ENCODE measurements around the gene PDIA2. TPM values are rescaled to one million over a fixed set of nuclear protein-coding genes. Genes with fewer than 3 reads are reported as not detected.

PDIA2 gene
- total RNA-seq, 1 donor from 2014 or later = 11.8 TPM

GRCh38 chr16:284204-285120 lies 1.5 kb downstream of the PDIA2 start:
- Mint-ChIP-seq H3K27ac (ENCODE audit: unreplicated experiment) (no peak overlapping the region), H3K4me3 (ENCODE audit: unreplicated experiment) (no peak overlapping the region), H3K9me3 (ENCODE audit: unreplicated experiment) (peaks cover 1% of the 10 kb centered on the region), H3K27me3 (ENCODE audit: unreplicated experiment) (peaks cover 3% of the 10 kb centered on the region), H3K36me3 (ENCODE audit: unreplicated experiment) (no peaks in the 10 kb centered on the region), H3K4me1 (ENCODE audit: low read depth, unreplicated experiment) (no peaks in the 10 kb centered on the region)
- no peak for DNase-seq
- TF ChIP-seq CTCF (IDR thresholded peaks at IDR 0.05; ENCODE audit: partially characterized antibody, unreplicated experiment) = no peak

- no peak overlapping the region for H3K27ac Mint-ChIP-seq (ENCODE audit: unreplicated experiment)
- DNase-seq = no peak
- no peak for TF ChIP-seq CTCF (IDR thresholded peaks at IDR 0.05; ENCODE audit: partially characterized antibody, unreplicated experiment)
- H3K36me3 Mint-ChIP-seq (ENCODE audit: unreplicated experiment) = no peaks in the 10 kb centered on the region
- H3K27me3 Mint-ChIP-seq (ENCODE audit: unreplicated experiment) = peaks cover 3% of the 10 kb centered on the region
- peaks cover 1% of the 10 kb centered on the region for H3K9me3 Mint-ChIP-seq (ENCODE audit: unreplicated experiment)
- no peak overlapping the region for H3K4me3 Mint-ChIP-seq (ENCODE audit: unreplicated experiment)
- H3K4me1 Mint-ChIP-seq (ENCODE audit: low read depth, unreplicated experiment) = no peaks in the 10 kb centered on the region
Measured at GRCh38 chr16:285146-286055, 2.4 kb downstream of the PDIA2 start.

- H3K9me3 Mint-ChIP-seq (ENCODE audit: unreplicated experiment) = peaks cover 1% of the 10 kb centered on the region
- no peak overlapping the region for H3K27ac Mint-ChIP-seq (ENCODE audit: unreplicated experiment)
- peaks cover 8% of the 10 kb centered on the region for H3K27me3 Mint-ChIP-seq (ENCODE audit: unreplicated experiment)
- no peaks in the 10 kb centered on the region for H3K4me1 Mint-ChIP-seq (ENCODE audit: low read depth, unreplicated experiment)
- H3K4me3 Mint-ChIP-seq (ENCODE audit: unreplicated experiment) = no peak overlapping the region
- TF ChIP-seq CTCF (IDR thresholded peaks at IDR 0.05; ENCODE audit: partially characterized antibody, unreplicated experiment) = no peak
- no peaks in the 10 kb centered on the region for H3K36me3 Mint-ChIP-seq (ENCODE audit: unreplicated experiment)
- no peak for DNase-seq
Measured at GRCh38 chr16:286491-287297, 3.7 kb downstream of the PDIA2 start.

GRCh38 chr16:287298-287811 lies 4.4 kb downstream of the PDIA2 start:
- TF ChIP-seq CTCF (IDR thresholded peaks at IDR 0.05; ENCODE audit: partially characterized antibody, unreplicated experiment) = no peak
- peaks cover 1% of the 10 kb centered on the region for H3K9me3 Mint-ChIP-seq (ENCODE audit: unreplicated experiment)
- no peak overlapping the region for H3K4me3 Mint-ChIP-seq (ENCODE audit: unreplicated experiment)
- no peaks in the 10 kb centered on the region for H3K36me3 Mint-ChIP-seq (ENCODE audit: unreplicated experiment)
- H3K27me3 Mint-ChIP-seq (ENCODE audit: unreplicated experiment) = peaks cover 8% of the 10 kb centered on the region
- no peak overlapping the region for H3K27ac Mint-ChIP-seq (ENCODE audit: unreplicated experiment)
- no peak for DNase-seq
- no peaks in the 10 kb centered on the region for H3K4me1 Mint-ChIP-seq (ENCODE audit: low read depth, unreplicated experiment)
